NCI-H82 treated with DMSO at 0.1 percent for 48 hours (cell line): ENCODE data around the gene TMEM43.
"Not testable (repeated sequence)": the region's sequence is repeated elsewhere in the genome, so short reads cannot be mapped to it uniquely, and the experiment has no call there.

ENCODE experiments used
- DNase-seq: peaks from one replicate; lab custom pipeline; 2025; ENCODE audit not compliant: unreplicated experiment; lab: John Stamatoyannopoulos, UW

TMEM43 gene

GRCh38 chr3:14124615-14125192 lies at the start of gene TMEM43, which contains the start of gene CHCHD4:
Gene TMEM43, plus strand, starts transcription at chr3:14125052. Its CDS starts 142 bp downstream, at chr3:14125194.
Gene CHCHD4, minus strand, starts transcription at chr3:14124870. Its CDS starts 194 bp downstream, at chr3:14124676.
- DNase-seq, result peak; percentile 94

- not testable (repeated sequence) for DNase-seq
Observed at GRCh38 chr3:14075233-14075632, 49.6 kb upstream of the TMEM43 start.

GRCh38 chr3:14077310-14077709 lies 47.5 kb upstream of the TMEM43 start:
- no peak for DNase-seq

GRCh38 chr3:14082108-14082657 lies 42.7 kb upstream of the TMEM43 start:
- DNase-seq, result no peak

GRCh38 chr3:14087461-14087860 lies 37.4 kb upstream of the TMEM43 start:
- DNase-seq, result not testable (repeated sequence)

GRCh38 chr3:14091959-14092358 lies 32.9 kb upstream of the TMEM43 start:
- not testable (repeated sequence) for DNase-seq

- no peak for DNase-seq
Observed at GRCh38 chr3:14092464-14092863, 32.4 kb upstream of the TMEM43 start.

- DNase-seq, result no peak
Observed at GRCh38 chr3:14093831-14094230, 31.0 kb upstream of the TMEM43 start.

- DNase-seq, result no peak
Observed at GRCh38 chr3:14096742-14097141, 28.1 kb upstream of the TMEM43 start.

- DNase-seq, result no peak
Observed at GRCh38 chr3:14097616-14098391, 27.0 kb upstream of the TMEM43 start.

- DNase-seq, result not testable (repeated sequence)
Observed at GRCh38 chr3:14109821-14110220, 15.0 kb upstream of the TMEM43 start.

GRCh38 chr3:14110699-14111098 lies 14.2 kb upstream of the TMEM43 start:
- DNase-seq, result no peak

- no peak for DNase-seq
Observed at GRCh38 chr3:14113965-14114635, 10.8 kb upstream of the TMEM43 start.

- no peak for DNase-seq
Observed at GRCh38 chr3:14117468-14118399, 7.1 kb upstream of the TMEM43 start.

- DNase-seq, result no peak
Observed at GRCh38 chr3:14118400-14119381, 6.2 kb upstream of the TMEM43 start.

- DNase-seq, result no peak
Observed at GRCh38 chr3:14119651-14120050, 5.2 kb upstream of the TMEM43 start.

- no peak for DNase-seq
Observed at GRCh38 chr3:14120111-14120920, 4.5 kb upstream of the TMEM43 start.

GRCh38 chr3:14120921-14121448 lies 3.9 kb upstream of the TMEM43 start:
- not testable (repeated sequence) for DNase-seq
